Activated naive CD4-positive, alpha-beta T cell treated with anti-CD3 and anti-CD28 coated beads, Interleukin-2, amount 50 U/mL, for 72 hours (primary cell): ENCODE data around the gene GOLGA6L24. TPM values are rescaled to one million over a fixed set of nuclear protein-coding genes. Genes with fewer than 3 reads are reported as not detected.
"Not testable (repeated sequence)": the region's sequence is repeated elsewhere in the genome, so short reads cannot be mapped to it uniquely, and the experiment has no call there.

Experiments used
- ATAC-seq, 2 donors: fragments of 150-1000 bp; cut with Tn5 transposase; 2 replicates each; pipeline ENCODE4 v1.10.0; 2021; ENCODE audit warnings: mild to moderate bottlenecking in 2 of 2, moderate library complexity in 2 of 2
- DNase-seq, 2 donors: peaks; one replicate each; pipeline ENCODE4 v3.0.0; 2021 to 2022; ENCODE audit warnings: low spot score in 2 of 2
- H3K27ac Mint-ChIP-seq, 2 donors: one replicate each; pipeline ENCODE4 v1.8.0; 2022; ENCODE audit warnings: mild to moderate bottlenecking in 2 of 2, mixed read lengths in 2 of 2
- H3K36me3 Mint-ChIP-seq, 2 donors: one replicate each; pipeline ENCODE4 v1.8.0; 2022; ENCODE audit warnings: mixed read lengths in 2 of 2
- H3K9me3 Mint-ChIP-seq, 2 donors: one replicate each; pipeline ENCODE4 v1.8.0; 2022; ENCODE audit warnings: mixed read lengths in 2 of 2
- total RNA-seq, 2 donors: library from RNA; stranded (reverse); gene quantifications; one replicate each; pipeline ENCODE4 v1.2.3, GENCODE V29; 2022

The GOLGA6L24 gene
- total RNA-seq, result not detected

GRCh38 chr15:28357984-28358383, at the start of gene GOLGA6L24:
TSS of gene GOLGA6L24 (minus strand) at chr15:28358084. CDS start at chr15:28358023, 61 bp downstream.
- H3K36me3 Mint-ChIP-seq, result not testable (repeated sequence)

GRCh38 chr15:28402774-28403435, 45.0 kb upstream of the GOLGA6L24 start:
- not testable (repeated sequence) for H3K27ac Mint-ChIP-seq, DNase-seq, ATAC-seq, H3K9me3 Mint-ChIP-seq, H3K36me3 Mint-ChIP-seq

More at GRCh38 chr15:28357984-28358383, at the start of gene GOLGA6L24:
- DNase-seq, H3K9me3 Mint-ChIP-seq, H3K27ac Mint-ChIP-seq, ATAC-seq: not testable (repeated sequence)

GRCh38 chr15:28396022-28396421, 38.1 kb upstream of the GOLGA6L24 start:
- H3K9me3 Mint-ChIP-seq, DNase-seq, H3K27ac Mint-ChIP-seq, ATAC-seq, H3K36me3 Mint-ChIP-seq: not testable (repeated sequence)

GRCh38 chr15:28380053-28380452, 22.2 kb upstream of the GOLGA6L24 start:
- H3K27ac Mint-ChIP-seq, DNase-seq, H3K36me3 Mint-ChIP-seq, H3K9me3 Mint-ChIP-seq, ATAC-seq: not testable (repeated sequence)

- H3K36me3 Mint-ChIP-seq, H3K27ac Mint-ChIP-seq, ATAC-seq, H3K9me3 Mint-ChIP-seq, DNase-seq: not testable (repeated sequence)
These were observed 20.5 kb upstream of the GOLGA6L24 start, which contains the start of gene GOLGA8F for GRCh38 chr15:28378364-28378763. TSS of gene GOLGA8F (plus strand) at chr15:28378664. CDS start at chr15:28378762, 98 bp downstream.

GRCh38 chr15:28365502-28365901, 7.6 kb upstream of the GOLGA6L24 start:
- not testable (repeated sequence) for H3K9me3 Mint-ChIP-seq, ATAC-seq, H3K27ac Mint-ChIP-seq, DNase-seq, H3K36me3 Mint-ChIP-seq

- peak within 1 kb of the TSS; percentile 87 to 97 for H3K27ac Mint-ChIP-seq
- not testable (repeated sequence) for H3K9me3 Mint-ChIP-seq, DNase-seq, H3K36me3 Mint-ChIP-seq, ATAC-seq
These were observed 35.7 kb downstream of the GOLGA6L24 start, which contains the start of gene HERC2 for GRCh38 chr15:28322129-28322588. TSS of gene HERC2 (minus strand) at chr15:28322179. CDS start at chr15:28321433, 746 bp downstream.

- not testable (repeated sequence) for DNase-seq, ATAC-seq
These were observed 36.4 kb downstream of the GOLGA6L24 start for GRCh38 chr15:28321358-28322078.

GRCh38 chr15:28319725-28320124, 38.2 kb downstream of the GOLGA6L24 start:
- H3K9me3 Mint-ChIP-seq, ATAC-seq, DNase-seq, H3K27ac Mint-ChIP-seq: not testable (repeated sequence)
- peaks cover 8 to 14% of the 10 kb centered on the region in 2 donors for H3K36me3 Mint-ChIP-seq

More at GRCh38 chr15:28321358-28322078, 36.4 kb downstream of the GOLGA6L24 start:
- H3K9me3 Mint-ChIP-seq, H3K36me3 Mint-ChIP-seq: not testable (repeated sequence)
- peak overlapping the region; percentile 87 to 97 for H3K27ac Mint-ChIP-seq

- not testable (repeated sequence) for DNase-seq, H3K27ac Mint-ChIP-seq, H3K9me3 Mint-ChIP-seq, ATAC-seq
- H3K36me3 Mint-ChIP-seq, result peaks cover 12 to 20% of the 10 kb centered on the region in 2 donors
These were observed 39.1 kb downstream of the GOLGA6L24 start for GRCh38 chr15:28318828-28319227.

GRCh38 chr15:28318122-28318521, 39.8 kb downstream of the GOLGA6L24 start:
- peaks cover 16 to 24% of the 10 kb centered on the region in 2 donors for H3K36me3 Mint-ChIP-seq
- DNase-seq, H3K9me3 Mint-ChIP-seq, ATAC-seq, H3K27ac Mint-ChIP-seq: not testable (repeated sequence)

- not testable (repeated sequence) for H3K27ac Mint-ChIP-seq, H3K9me3 Mint-ChIP-seq
These were observed 40.9 kb downstream of the GOLGA6L24 start for GRCh38 chr15:28316958-28317357.

GRCh38 chr15:28310454-28310853, 47.4 kb downstream of the GOLGA6L24 start:
- not testable (repeated sequence) for DNase-seq, H3K27ac Mint-ChIP-seq, ATAC-seq
- H3K36me3 Mint-ChIP-seq, result peaks cover 28 to 60% of the 10 kb centered on the region in 2 donors
- peaks cover 4 to 26% of the 10 kb centered on the region in 2 donors for H3K9me3 Mint-ChIP-seq

More at GRCh38 chr15:28316958-28317357, 40.9 kb downstream of the GOLGA6L24 start:
- ATAC-seq, DNase-seq: not testable (repeated sequence)
- peaks cover 16 to 24% of the 10 kb centered on the region in 2 donors for H3K36me3 Mint-ChIP-seq

- Mint-ChIP-seq H3K9me3 (peaks cover 4 to 22% of the 10 kb centered on the region in 2 donors), H3K36me3 (peaks cover 17 to 47% of the 10 kb centered on the region in 2 donors)
- H3K27ac Mint-ChIP-seq, ATAC-seq, DNase-seq: not testable (repeated sequence)
These were observed 49.2 kb downstream of the GOLGA6L24 start for GRCh38 chr15:28308718-28309117.
